K562 (cell line): ENCODE measurements around the gene NINJ2.

Experiments used
- CTCF ChIP-seq, 3 experiments: IDR thresholded peaks in 2 of 3; conservative IDR thresholded peaks in 1 of 3; 2 replicates each; pipeline ENCODE4 v1.5.1; 2011 to 2012; ENCODE audit warnings: low read length in 3 of 3, mild to moderate bottlenecking in 3 of 3, control low read depth in 2 of 3, improper control_type of control experiment in 1 of 3, inconsistent platforms in 1 of 3, low read depth in 1 of 3, mixed read lengths in 1 of 3, moderate library complexity in 1 of 3; ENCODE audit not compliant: insufficient read depth in 2 of 3
- TARDBP ChIP-seq: fragments of 450-650 bp; IDR thresholded peaks from 2 replicates; pipeline ENCODE4 v1.6.1; 2016

GRCh38 chr12:549476-550082 lies 113.7 kb downstream of the NINJ2 start:
- TF ChIP-seq CTCF (IDR thresholded peaks at IDR 0.05 in 2 of 3, conservative IDR thresholded peaks at IDR 0.05 in 1 of 3; ENCODE audit: insufficient read depth in 2 of 3, low read depth in 1 of 3, low read length in 3 of 3) (no peak), TARDBP (no peak)
